Urinary bladder (tissue), 4 donors: ENCODE data around the gene UBE2E1. TPM values are rescaled to one million over a fixed set of nuclear protein-coding genes. Genes with fewer than 3 reads are reported as not detected.

Experiments used
- DNase-seq: peaks from one replicate; pipeline ENCODE4 v3.0.0-alpha.2; 2015; ENCODE audit errors: extremely low spot score
- H3K27ac ChIP-seq: one replicate; pipeline ENCODE4 v1.5.1; 2013; ENCODE audit warnings: low read depth, mild to moderate bottlenecking, moderate library complexity
- H3K36me3 ChIP-seq: one replicate; pipeline ENCODE4 v1.6.1; 2013; ENCODE audit warnings: mild to moderate bottlenecking, moderate library complexity; ENCODE audit not compliant: insufficient read depth
- H3K4me1 ChIP-seq: one replicate; pipeline ENCODE4 v1.6.1; 2013; ENCODE audit warnings: mild to moderate bottlenecking, moderate library complexity; ENCODE audit not compliant: insufficient read depth
- H3K4me3 ChIP-seq: one replicate; pipeline ENCODE4 v1.5.1; 2013; ENCODE audit warnings: low read depth, low read length
- WGBS: extraction: QIAGEN DNeasy Blood & Tissue Kit; methylation state at CpG from one replicate; pipeline ENCODE4 v1.1.7; 2013; 5-methylcytosine and 5-hydroxymethylcytosine counted together
- polyA plus RNA-seq: library from polyadenylated mRNA; stranded (reverse); fragments of 200-250 nt; gene quantifications from one replicate; pipeline ENCODE4 v1.2.3, GENCODE V29; 2013
- total RNA-seq: library from RNA; depleted of rRNA; stranded (reverse); fragments of >200 nt; gene quantifications from one replicate; pipeline ENCODE4 v1.2.3, GENCODE V29; 2014
- donor health status: healthy with polysubstance abuse.
- donor health status: healthy.

UBE2E1 gene
- total RNA-seq (122 TPM), polyA plus RNA-seq (81.8 TPM)

GRCh38 chr3:23805633-23806533, at the start of gene UBE2E1:
Gene UBE2E1, plus strand, starts transcription at chr3:23805955. Its CDS starts 1,315 bp downstream, at chr3:23807270.
- under 1% methylated on average over 82 of the region's 82 CpGs for WGBS
- Histone ChIP-seq H3K36me3 (no peaks in the 10 kb centered on the region), H3K27ac (peak within 1 kb of the TSS; percentile 88), H3K4me3 (peak within 1 kb of the TSS; percentile 100), H3K4me1 (no peaks in the 10 kb centered on the region)
- no peak for DNase-seq

GRCh38 chr3:23756206-23756840, 49.4 kb upstream of the UBE2E1 start:
- Histone ChIP-seq H3K36me3 (no peaks in the 10 kb centered on the region), H3K4me1 (no peaks in the 10 kb centered on the region), H3K27ac (no peak overlapping the region), H3K4me3 (no peak overlapping the region)
- WGBS, result 52% methylated on average over 3 of the region's 3 CpGs
- DNase-seq, result no peak

- WGBS, result 90% methylated on average over 5 of the region's 5 CpGs
These were observed 47.4 kb upstream of the UBE2E1 start for GRCh38 chr3:23758253-23758838.

GRCh38 chr3:23760325-23760724, 45.4 kb upstream of the UBE2E1 start:
- Histone ChIP-seq H3K36me3 (no peaks in the 10 kb centered on the region), H3K4me3 (no peak overlapping the region), H3K27ac (no peak overlapping the region), H3K4me1 (peaks cover 1% of the 10 kb centered on the region)
- WGBS, result 98% methylated on average over 3 of the region's 3 CpGs
- no peak for DNase-seq

More at GRCh38 chr3:23758253-23758838, 47.4 kb upstream of the UBE2E1 start:
- Histone ChIP-seq H3K27ac (no peak overlapping the region), H3K4me3 (no peak overlapping the region), H3K36me3 (no peaks in the 10 kb centered on the region), H3K4me1 (peaks cover under 1% of the 10 kb centered on the region)
- DNase-seq, result no peak

GRCh38 chr3:23760871-23761373, 44.8 kb upstream of the UBE2E1 start:
- no peak for DNase-seq
- H3K4me3 ChIP-seq, result no peak overlapping the region
- H3K27ac ChIP-seq, result no peak overlapping the region
- WGBS, result 88% methylated on average over 7 of the region's 7 CpGs
- H3K36me3 ChIP-seq, result no peaks in the 10 kb centered on the region
- H3K4me1 ChIP-seq, result peaks cover 1% of the 10 kb centered on the region

- Histone ChIP-seq H3K4me1 (peaks cover 1% of the 10 kb centered on the region), H3K27ac (no peak overlapping the region), H3K4me3 (no peak overlapping the region), H3K36me3 (no peaks in the 10 kb centered on the region)
- no peak for DNase-seq
- 89% methylated on average over 2 of the region's 2 CpGs for WGBS
These were observed 44.3 kb upstream of the UBE2E1 start for GRCh38 chr3:23761440-23761896.

GRCh38 chr3:23762214-23762613, 43.5 kb upstream of the UBE2E1 start:
- Histone ChIP-seq H3K36me3 (no peaks in the 10 kb centered on the region), H3K4me1 (peaks cover 1% of the 10 kb centered on the region), H3K4me3 (no peak overlapping the region), H3K27ac (no peak overlapping the region)
- DNase-seq, result no peak
- 90% methylated on average over 7 of the region's 7 CpGs for WGBS

GRCh38 chr3:23762759-23763477, 42.8 kb upstream of the UBE2E1 start:
- peaks cover 1% of the 10 kb centered on the region for H3K4me1 ChIP-seq
- H3K27ac ChIP-seq, result no peak overlapping the region
- H3K4me3 ChIP-seq, result peak overlapping the region; percentile 10
- H3K36me3 ChIP-seq, result no peaks in the 10 kb centered on the region
- peak; percentile 33 for DNase-seq
- 15% methylated on average over 12 of the region's 12 CpGs for WGBS

GRCh38 chr3:23764407-23764806, 41.3 kb upstream of the UBE2E1 start:
- no peak overlapping the region for H3K4me3 ChIP-seq
- H3K36me3 ChIP-seq, result no peaks in the 10 kb centered on the region
- no peak overlapping the region for H3K27ac ChIP-seq
- 96% methylated on average over 1 of the region's 1 CpG for WGBS
- H3K4me1 ChIP-seq, result peaks cover 1% of the 10 kb centered on the region
- DNase-seq, result no peak

- 91% methylated on average over 2 of the region's 2 CpGs for WGBS
- no peak for DNase-seq
These were observed 38.2 kb upstream of the UBE2E1 start for GRCh38 chr3:23767546-23767945.

GRCh38 chr3:23775254-23775909, 30.4 kb upstream of the UBE2E1 start:
- Histone ChIP-seq H3K4me1 (no peaks in the 10 kb centered on the region), H3K4me3 (no peak overlapping the region), H3K27ac (no peak overlapping the region), H3K36me3 (no peaks in the 10 kb centered on the region)
- DNase-seq, result no peak
- WGBS, result 96% methylated on average over 13 of the region's 13 CpGs

More at GRCh38 chr3:23767546-23767945, 38.2 kb upstream of the UBE2E1 start:
- Histone ChIP-seq H3K4me3 (no peak overlapping the region), H3K27ac (no peak overlapping the region), H3K4me1 (peaks cover 1% of the 10 kb centered on the region), H3K36me3 (no peaks in the 10 kb centered on the region)

GRCh38 chr3:23776352-23776891, 29.3 kb upstream of the UBE2E1 start:
- WGBS, result 78% methylated on average over 6 of the region's 6 CpGs
- no peak overlapping the region for H3K27ac ChIP-seq
- no peaks in the 10 kb centered on the region for H3K36me3 ChIP-seq
- no peaks in the 10 kb centered on the region for H3K4me1 ChIP-seq
- no peak overlapping the region for H3K4me3 ChIP-seq
- no peak for DNase-seq
